Astrocyte of the spinal cord (primary cell): ENCODE data around the gene POLR2B.

Experiments used
- DNase-seq: peaks from one replicate; pipeline ENCODE4 v3.0.0; 2011; ENCODE audit warnings: low read depth, low spot score
- H3K4me3 ChIP-seq: 2 replicates; pipeline ENCODE4 v1.5.1; 2011; ENCODE audit warnings: low read depth, mild to moderate bottlenecking, low read length, moderate library complexity
- in situ Hi-C: cut with HindIII; loops from 2 replicates; pipeline ENCODE4 v1.10.0; 2017; ENCODE audit warnings: low sequenced_read_pairs
- TF ChIP-seq, protein P1 (sequence below): IDR thresholded peaks from 2 replicates; pipeline ENCODE4 v1.5.1; 2012; ENCODE audit warnings: low read depth, mild to moderate bottlenecking, low read length, inconsistent platforms

Gene POLR2B

DNA sequence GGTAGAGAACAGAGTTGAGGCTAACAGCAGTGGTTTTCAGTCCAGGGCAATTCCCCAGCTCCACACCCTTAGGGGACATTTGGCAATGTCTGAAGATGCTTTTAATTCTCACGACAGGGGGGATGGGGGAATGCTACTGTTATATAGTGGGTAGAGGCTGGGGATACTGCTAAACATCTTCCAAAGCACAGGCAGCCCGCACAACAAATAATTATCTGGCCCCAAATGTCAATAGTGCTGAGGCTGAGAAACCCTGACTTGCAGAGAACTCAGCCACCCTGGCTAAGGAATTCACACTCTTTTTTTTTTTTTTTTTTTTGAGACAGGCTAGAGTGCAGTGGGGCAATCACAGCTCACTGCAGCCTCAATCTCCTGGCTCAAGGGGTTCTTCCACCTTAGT is 60.6 kb downstream of the POLR2B start:
- TF ChIP-seq, protein P1, sequence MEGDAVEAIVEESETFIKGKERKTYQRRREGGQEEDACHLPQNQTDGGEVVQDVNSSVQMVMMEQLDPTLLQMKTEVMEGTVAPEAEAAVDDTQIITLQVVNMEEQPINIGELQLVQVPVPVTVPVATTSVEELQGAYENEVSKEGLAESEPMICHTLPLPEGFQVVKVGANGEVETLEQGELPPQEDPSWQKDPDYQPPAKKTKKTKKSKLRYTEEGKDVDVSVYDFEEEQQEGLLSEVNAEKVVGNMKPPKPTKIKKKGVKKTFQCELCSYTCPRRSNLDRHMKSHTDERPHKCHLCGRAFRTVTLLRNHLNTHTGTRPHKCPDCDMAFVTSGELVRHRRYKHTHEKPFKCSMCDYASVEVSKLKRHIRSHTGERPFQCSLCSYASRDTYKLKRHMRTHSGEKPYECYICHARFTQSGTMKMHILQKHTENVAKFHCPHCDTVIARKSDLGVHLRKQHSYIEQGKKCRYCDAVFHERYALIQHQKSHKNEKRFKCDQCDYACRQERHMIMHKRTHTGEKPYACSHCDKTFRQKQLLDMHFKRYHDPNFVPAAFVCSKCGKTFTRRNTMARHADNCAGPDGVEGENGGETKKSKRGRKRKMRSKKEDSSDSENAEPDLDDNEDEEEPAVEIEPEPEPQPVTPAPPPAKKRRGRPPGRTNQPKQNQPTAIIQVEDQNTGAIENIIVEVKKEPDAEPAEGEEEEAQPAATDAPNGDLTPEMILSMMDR = no peak
- in situ Hi-C loops = no loop called here
- no peak overlapping the region for H3K4me3 ChIP-seq
- DNase-seq = no peak

DNA sequence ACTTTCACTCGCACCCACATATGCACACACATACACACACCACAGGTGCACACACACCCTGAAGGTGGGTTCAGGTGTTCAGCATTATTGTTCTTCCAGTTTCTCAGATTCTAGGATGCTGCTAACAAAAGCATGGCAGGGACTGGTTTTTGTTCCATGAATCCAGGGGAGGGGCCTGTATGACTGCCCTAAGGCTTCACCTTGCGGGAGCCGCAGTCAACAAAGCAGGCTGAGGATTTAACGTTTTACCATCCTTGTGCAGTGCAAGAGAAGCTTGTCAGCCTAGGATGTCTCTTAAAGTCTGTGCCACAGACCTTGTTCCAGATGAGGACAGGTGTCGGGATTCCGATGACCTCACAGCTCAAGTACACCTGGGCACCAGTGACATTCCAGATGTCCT is 61.8 kb downstream of the POLR2B start:
- no peak for DNase-seq
- TF ChIP-seq, protein P1 = no peak
- H3K4me3 ChIP-seq = no peak overlapping the region
- in situ Hi-C loops = no loop called here

DNA sequence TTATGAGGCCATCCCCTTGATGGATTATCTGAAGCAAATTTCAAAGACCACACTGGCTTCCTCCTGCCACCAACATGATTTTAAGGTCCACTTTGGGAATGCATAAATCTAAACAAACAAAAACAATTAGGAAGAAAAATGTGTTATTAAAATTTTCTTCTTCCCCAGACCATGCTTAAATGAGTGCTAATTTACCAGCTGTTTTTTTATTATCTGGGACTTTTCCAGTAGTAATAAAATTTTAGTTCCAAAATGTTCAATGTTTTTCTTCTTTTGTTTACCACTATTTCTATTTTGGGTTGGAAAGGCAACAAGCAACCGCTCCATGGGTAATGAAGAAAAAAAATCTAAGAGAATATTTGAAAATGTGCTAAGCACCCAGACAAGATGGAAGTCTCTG is 62.3 kb downstream of the POLR2B start:
- DNase-seq = no peak
- no peak overlapping the region for H3K4me3 ChIP-seq
- in situ Hi-C loops = no loop called here
- TF ChIP-seq, protein P1 = no peak

DNA sequence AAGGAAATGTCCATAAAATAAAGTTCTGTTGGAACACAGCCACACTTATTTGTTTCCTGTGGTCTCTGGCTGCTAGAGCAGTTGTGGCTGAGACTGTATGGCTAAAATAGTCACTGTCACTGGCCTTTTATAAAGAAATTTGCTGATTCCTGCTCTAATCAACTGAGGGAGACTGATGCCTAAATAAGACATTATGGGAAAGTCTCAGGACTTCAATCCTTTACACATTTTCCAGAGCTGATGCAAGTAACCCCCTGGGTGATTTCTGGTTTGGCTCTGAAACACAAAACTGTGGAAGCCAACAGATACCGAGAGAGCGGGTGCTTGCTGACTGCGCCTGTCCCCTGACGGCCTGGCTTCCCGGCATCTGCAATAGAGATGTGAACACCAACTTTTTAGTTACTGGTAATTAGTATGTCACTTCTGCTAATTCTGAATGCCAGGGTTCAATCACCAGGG is 64.0 kb downstream of the POLR2B start:
- no peak overlapping the region for H3K4me3 ChIP-seq
- TF ChIP-seq, protein P1 = no peak
- in situ Hi-C loops = no loop called here
- peak; percentile 68 for DNase-seq

DNA sequence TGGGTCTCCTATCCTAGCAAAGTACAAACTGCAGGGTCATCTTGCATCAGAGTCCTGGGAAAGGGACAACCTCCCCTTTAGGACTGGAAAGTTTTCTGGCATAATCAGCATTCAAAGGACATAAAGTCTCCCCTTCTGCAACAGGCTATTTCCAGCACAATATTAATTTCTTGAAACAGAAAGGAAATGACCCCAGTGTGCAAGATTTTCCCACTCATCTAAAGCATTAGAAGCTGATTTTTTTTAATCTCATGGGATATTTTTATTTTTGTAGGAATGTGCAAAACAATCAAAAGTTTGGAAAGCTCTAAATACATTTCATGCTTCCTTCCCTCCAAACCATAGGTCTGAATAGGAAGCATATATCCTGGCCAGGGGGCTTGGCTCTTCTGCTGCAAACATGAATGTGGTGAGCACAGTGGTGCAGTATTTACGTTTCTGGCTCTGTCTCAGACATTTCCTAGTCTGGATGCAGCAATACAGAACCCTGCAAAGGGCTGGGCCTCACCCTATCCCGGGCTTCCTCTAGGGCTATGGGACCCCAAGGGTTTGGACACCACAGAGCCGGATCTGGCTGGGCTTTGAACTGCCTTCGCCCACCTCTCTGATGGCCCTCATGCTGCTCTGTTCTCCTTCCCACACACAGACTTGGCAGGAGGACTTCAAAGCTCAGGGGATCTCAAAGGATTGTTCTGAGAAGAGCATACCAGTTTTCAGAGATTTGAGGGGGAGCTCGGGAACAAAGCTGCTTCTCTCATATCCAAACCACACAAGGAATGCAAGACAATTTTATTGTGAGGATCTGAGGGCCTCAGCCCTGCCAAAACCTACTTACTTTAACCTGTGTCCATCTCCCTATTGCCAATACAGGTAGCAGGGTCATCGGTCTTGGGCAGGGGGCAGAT is 64.9 kb downstream of the POLR2B start:
- in situ Hi-C loops = no loop called here
- TF ChIP-seq, protein P1 = no peak
- DNase-seq = peak; percentile 93
- H3K4me3 ChIP-seq = no peak overlapping the region

DNA sequence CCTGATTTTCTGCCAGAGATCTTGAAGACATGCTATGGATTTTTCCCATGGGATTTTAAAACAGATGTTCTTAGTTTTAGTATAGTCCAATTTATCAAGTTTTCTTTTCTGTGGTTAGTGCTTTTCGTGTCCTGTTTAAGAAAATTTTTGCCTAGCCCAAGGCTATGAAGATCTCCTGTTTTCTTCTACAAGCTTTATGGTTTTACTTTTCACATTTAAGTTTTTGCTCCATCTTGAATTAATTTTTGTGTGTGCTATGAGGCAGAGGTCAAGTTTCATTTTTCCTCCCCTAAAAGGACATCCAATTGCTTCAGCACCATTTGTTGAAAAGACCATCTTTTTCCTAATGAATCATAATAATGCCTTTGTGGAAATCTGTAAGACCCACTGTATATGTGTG is 65.6 kb downstream of the POLR2B start:
- TF ChIP-seq, protein P1 = no peak
- H3K4me3 ChIP-seq = no peak overlapping the region
- in situ Hi-C loops = no loop called here
- DNase-seq = no peak
